Trophoblast cell (in vitro differentiated cells and primary cell): Measurements from ENCODE around the gene LIME1.

Source experiments
- DNase-seq, 2 donors: peaks; one replicate each; pipeline ENCODE4 v3.0.0-alpha.2; 2016
- H2AFZ ChIP-seq: 2 replicates; pipeline ENCODE4 v1.6.1; 2013; ENCODE audit warnings: low read length, moderate library complexity, mild to moderate bottlenecking; ENCODE audit not compliant: insufficient read depth, poor library complexity
- H2AK5ac ChIP-seq: 2 replicates; pipeline ENCODE4 v1.6.1; 2013; ENCODE audit warnings: mild to moderate bottlenecking, low read length
- H2BK120ac ChIP-seq: 2 replicates; pipeline ENCODE4 v1.6.1; 2013; ENCODE audit warnings: low read length, mild to moderate bottlenecking, moderate library complexity; ENCODE audit not compliant: insufficient read depth, poor library complexity
- H2BK12ac ChIP-seq: 2 replicates; pipeline ENCODE4 v1.6.1; 2013; ENCODE audit warnings: mild to moderate bottlenecking, low read length, moderate library complexity
- H2BK5ac ChIP-seq: 2 replicates; pipeline ENCODE4 v1.6.1; 2013; ENCODE audit warnings: low read length, low read depth, moderate library complexity, mild to moderate bottlenecking; ENCODE audit not compliant: poor library complexity
- H3K14ac ChIP-seq: 2 replicates; pipeline ENCODE4 v1.6.1; 2013; ENCODE audit warnings: mild to moderate bottlenecking, low read length
- H3K18ac ChIP-seq: 2 replicates; pipeline ENCODE4 v1.6.1; 2013; ENCODE audit warnings: mild to moderate bottlenecking, low read length
- H3K23ac ChIP-seq: 2 replicates; pipeline ENCODE4 v1.6.1; 2013; ENCODE audit warnings: low read length
- H3K27ac ChIP-seq: 2 replicates; pipeline ENCODE4 v1.5.1; 2013; ENCODE audit warnings: low read depth, mild to moderate bottlenecking, inconsistent platforms, low read length, moderate library complexity
- H3K27me3 ChIP-seq: 2 replicates; pipeline ENCODE4 v1.6.1; 2013; ENCODE audit warnings: inconsistent platforms, mild to moderate bottlenecking, low read length, moderate library complexity; ENCODE audit not compliant: insufficient read depth
- H3K36me3 ChIP-seq, 2 experiments: 1 replicate in 1 of 2; 2 replicates in 1 of 2; pipeline ENCODE4 v1.6.1; 2013; ENCODE audit warnings: low read length in 2 of 2, mild to moderate bottlenecking in 2 of 2, moderate library complexity in 1 of 2; ENCODE audit not compliant: insufficient read depth in 2 of 2, control insufficient read depth in 1 of 2
- H3K4ac ChIP-seq: 2 replicates; pipeline ENCODE4 v1.6.1; 2013; ENCODE audit warnings: low read depth, mild to moderate bottlenecking, low read length, moderate library complexity
- H3K4me1 ChIP-seq, 2 experiments: 1 replicate in 1 of 2; 2 replicates in 1 of 2; pipeline ENCODE4 v1.6.1; 2013; ENCODE audit warnings: low read length in 2 of 2, mild to moderate bottlenecking in 2 of 2, moderate library complexity in 1 of 2; ENCODE audit not compliant: insufficient read depth in 2 of 2, control insufficient read depth in 1 of 2
- H3K4me2 ChIP-seq: 2 replicates; pipeline ENCODE4 v1.6.1; 2013; ENCODE audit warnings: inconsistent platforms, mild to moderate bottlenecking, low read length, moderate library complexity
- H3K4me3 ChIP-seq: 2 replicates; pipeline ENCODE4 v1.5.1; 2013; ENCODE audit warnings: mild to moderate bottlenecking, low read depth, low read length, inconsistent platforms
- H3K79me1 ChIP-seq: one replicate; pipeline ENCODE4 v1.6.1; 2013; ENCODE audit warnings: low read length
- H3K79me2 ChIP-seq: 2 replicates; pipeline ENCODE4 v1.6.1; 2013; ENCODE audit warnings: low read length, mild to moderate bottlenecking; ENCODE audit not compliant: control insufficient read depth, insufficient read depth, poor library complexity
- H3K9ac ChIP-seq: 2 replicates; pipeline ENCODE4 v1.6.1; 2013; ENCODE audit warnings: mild to moderate bottlenecking, low read length
- H3K9me3 ChIP-seq: 2 replicates; pipeline ENCODE4 v1.6.1; 2013; ENCODE audit warnings: low read depth, mild to moderate bottlenecking, control low read depth, inconsistent platforms, low read length; ENCODE audit not compliant: insufficient read depth
- H4K12ac ChIP-seq: 2 replicates; pipeline ENCODE4 v1.6.1; 2013; ENCODE audit warnings: low read depth, mild to moderate bottlenecking, low read length, moderate library complexity
- H4K8ac ChIP-seq: 2 replicates; pipeline ENCODE4 v1.6.1; 2013; ENCODE audit warnings: low read depth, mild to moderate bottlenecking, low read length, moderate library complexity
- H4K91ac ChIP-seq: one replicate; pipeline ENCODE4 v1.6.1; 2013; ENCODE audit warnings: low read depth, mild to moderate bottlenecking, low read length, moderate library complexity
- WGBS: extraction: QIAGEN DNeasy Blood & Tissue Kit; methylation state at CpG from one replicate; pipeline ENCODE4 v1.1.7; 2013; ENCODE audit warnings: missing lambda C conversion rate; ENCODE audit not compliant: insufficient read length, insufficient coverage; ENCODE audit errors: extremely low coverage; 5-methylcytosine and 5-hydroxymethylcytosine counted together

Gene LIME1

DNA sequence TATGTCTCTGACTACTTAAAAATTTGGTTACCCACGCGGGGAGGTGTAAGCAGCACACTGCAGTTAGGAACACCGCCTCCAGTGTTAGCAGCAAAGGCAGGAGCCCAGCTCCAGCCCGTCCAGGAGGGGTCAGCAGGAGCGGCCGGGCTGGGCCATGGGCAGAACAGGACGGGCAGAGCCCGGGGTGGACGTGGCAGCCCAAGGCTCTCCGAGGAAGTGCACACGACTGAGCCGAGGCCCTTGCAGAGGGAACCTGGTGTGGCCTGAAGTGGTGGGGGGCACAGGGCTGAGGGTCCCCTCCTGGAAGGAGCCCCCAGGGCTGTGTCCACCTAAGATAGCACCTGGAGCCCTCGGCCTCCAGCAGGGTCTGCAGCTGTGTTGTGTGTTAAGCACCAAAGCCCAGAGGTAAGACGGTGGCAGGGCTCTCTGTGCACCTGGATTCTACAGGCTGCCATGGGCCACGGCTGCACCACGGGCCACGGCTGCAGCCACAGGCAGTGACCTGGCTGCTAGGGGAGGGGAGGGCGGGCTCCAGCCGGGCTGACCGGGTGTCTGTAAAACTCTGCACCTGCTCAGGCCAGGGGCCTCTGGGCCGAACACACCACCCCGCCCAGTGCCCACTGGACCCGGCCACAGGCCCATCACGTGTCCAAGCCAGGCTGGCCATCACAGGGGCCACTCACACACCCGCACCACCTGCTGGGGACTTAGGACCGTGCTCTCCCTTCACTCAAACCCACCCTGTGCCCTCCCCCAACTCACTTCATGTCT is 9.7 kb downstream of the LIME1 start:
- H2AK5ac ChIP-seq: no peak overlapping the region
- H3K23ac ChIP-seq: no peak overlapping the region
- no peak overlapping the region for H3K4ac ChIP-seq
- no peak overlapping the region for H3K4me3 ChIP-seq
- H3K9ac ChIP-seq: no peak overlapping the region
- no peak overlapping the region for H2AFZ ChIP-seq
- peaks cover 4% of the 10 kb centered on the region for H3K79me1 ChIP-seq
- peaks cover 5 to 7% of the 10 kb centered on the region in 2 experiments for H3K4me1 ChIP-seq
- H2BK5ac ChIP-seq: no peak overlapping the region
- H3K14ac ChIP-seq: no peak overlapping the region
- H2BK12ac ChIP-seq: no peak overlapping the region
- H2BK120ac ChIP-seq: no peak overlapping the region
- no peak for DNase-seq
- H3K27ac ChIP-seq: no peak overlapping the region
- no peak overlapping the region for H4K12ac ChIP-seq
- no peak overlapping the region for H4K91ac ChIP-seq
- peaks cover 34 to 43% of the 10 kb centered on the region in 2 experiments for H3K36me3 ChIP-seq
- no peaks in the 10 kb centered on the region for H3K9me3 ChIP-seq
- H4K8ac ChIP-seq: no peak overlapping the region
- WGBS: no CpG with 5 or more reads among the region's 26 CpGs
- H3K27me3 ChIP-seq: no peaks in the 10 kb centered on the region
- no peak overlapping the region for H3K4me2 ChIP-seq
- H3K18ac ChIP-seq: no peak overlapping the region
- H3K79me2 ChIP-seq: peaks cover 2% of the 10 kb centered on the region

DNA sequence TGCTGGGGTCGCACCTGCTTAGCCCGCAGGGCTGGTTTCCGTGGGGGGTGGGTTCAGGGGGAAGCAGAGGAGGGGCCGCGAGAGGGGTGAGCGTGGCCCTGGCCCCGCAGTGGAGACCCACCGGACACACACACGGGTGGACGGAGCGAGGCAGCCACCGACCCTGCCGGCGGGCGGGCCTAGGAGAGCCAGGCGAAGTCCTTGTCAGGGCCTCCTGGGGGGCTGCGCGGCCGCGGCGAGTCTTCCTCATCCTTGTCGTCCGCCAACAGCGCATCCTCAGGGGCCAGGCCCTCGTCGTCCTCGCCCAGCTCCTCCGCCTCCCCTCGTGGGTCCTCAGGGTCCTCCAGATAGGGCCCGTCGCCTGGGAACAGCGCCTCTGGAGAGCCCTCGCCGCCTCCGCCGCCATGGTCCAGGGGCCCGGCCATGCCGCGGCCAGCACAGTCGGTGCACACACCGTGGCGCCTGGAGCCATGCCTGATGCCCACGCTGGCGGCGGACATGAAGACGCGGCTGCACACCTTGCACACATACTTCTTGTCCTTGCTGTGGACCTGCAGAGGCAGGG is 10.4 kb downstream of the LIME1 start:
- Histone ChIP-seq H3K79me2 (no peaks in the 10 kb centered on the region), H3K4me2 (no peak overlapping the region), H3K79me1 (no peaks in the 10 kb centered on the region), H3K23ac (no peak overlapping the region), H4K12ac (no peak overlapping the region), H3K4me1 (peaks cover 0 to under 1% of the 10 kb centered on the region in 2 experiments), H2BK120ac (no peak overlapping the region), H3K9ac (no peak overlapping the region), H4K8ac (no peak overlapping the region), H2AK5ac (no peak overlapping the region), H3K4ac (no peak overlapping the region), H3K27ac (no peak overlapping the region), H3K36me3 (peaks cover 28 to 36% of the 10 kb centered on the region in 2 experiments), H2BK5ac (no peak overlapping the region), H2AFZ (no peak overlapping the region), H3K18ac (no peak overlapping the region), H4K91ac (no peak overlapping the region), H3K9me3 (no peaks in the 10 kb centered on the region), H2BK12ac (no peak overlapping the region), H3K4me3 (no peak overlapping the region), H3K27me3 (no peaks in the 10 kb centered on the region), H3K14ac (no peak overlapping the region)
- no CpG with 5 or more reads among the region's 47 CpGs for WGBS
- no peak for DNase-seq

DNA sequence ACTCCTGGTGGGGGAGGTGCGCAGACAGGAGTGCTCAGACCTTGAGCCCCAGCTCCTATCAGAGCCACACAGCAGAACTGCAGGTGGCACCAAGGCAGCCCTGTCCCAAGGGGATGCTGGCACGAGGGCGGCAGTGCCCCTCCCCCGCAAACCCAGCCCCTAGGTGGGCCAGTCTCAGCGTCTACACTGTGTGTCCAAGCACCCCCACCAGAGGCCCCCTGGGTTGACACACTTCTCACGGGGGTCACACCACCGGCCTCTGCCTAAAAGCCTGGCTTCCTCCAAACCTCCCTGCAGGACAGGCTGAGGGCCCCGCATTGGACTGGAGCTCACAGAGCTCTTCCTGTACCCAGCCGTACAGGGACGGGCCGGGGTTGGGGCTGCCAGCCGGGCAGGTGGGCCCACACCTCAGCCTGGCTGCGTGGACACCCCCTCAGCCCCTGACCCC is 11.2 kb downstream of the LIME1 start:
- H3K18ac ChIP-seq: no peak overlapping the region
- no peak overlapping the region for H3K4me3 ChIP-seq
- no peak for DNase-seq
- H3K14ac ChIP-seq: no peak overlapping the region
- H3K4ac ChIP-seq: no peak overlapping the region
- H3K79me1 ChIP-seq: no peaks in the 10 kb centered on the region
- H3K4me2 ChIP-seq: no peak overlapping the region
- H3K79me2 ChIP-seq: no peaks in the 10 kb centered on the region
- H4K91ac ChIP-seq: no peak overlapping the region
- H3K9me3 ChIP-seq: peaks cover 3% of the 10 kb centered on the region
- H3K36me3 ChIP-seq: peaks cover 24 to 32% of the 10 kb centered on the region in 2 experiments
- no CpG with 5 or more reads among the region's 13 CpGs for WGBS
- no peak overlapping the region for H3K27ac ChIP-seq
- no peak overlapping the region for H4K12ac ChIP-seq
- H3K9ac ChIP-seq: no peak overlapping the region
- no peak overlapping the region for H2AK5ac ChIP-seq
- H3K4me1 ChIP-seq: no peaks in the 10 kb centered on the region
- H3K23ac ChIP-seq: no peak overlapping the region
- H2BK120ac ChIP-seq: no peak overlapping the region
- H2BK5ac ChIP-seq: no peak overlapping the region
- no peak overlapping the region for H4K8ac ChIP-seq
- H2BK12ac ChIP-seq: no peak overlapping the region
- H3K27me3 ChIP-seq: no peaks in the 10 kb centered on the region
- no peak overlapping the region for H2AFZ ChIP-seq

DNA sequence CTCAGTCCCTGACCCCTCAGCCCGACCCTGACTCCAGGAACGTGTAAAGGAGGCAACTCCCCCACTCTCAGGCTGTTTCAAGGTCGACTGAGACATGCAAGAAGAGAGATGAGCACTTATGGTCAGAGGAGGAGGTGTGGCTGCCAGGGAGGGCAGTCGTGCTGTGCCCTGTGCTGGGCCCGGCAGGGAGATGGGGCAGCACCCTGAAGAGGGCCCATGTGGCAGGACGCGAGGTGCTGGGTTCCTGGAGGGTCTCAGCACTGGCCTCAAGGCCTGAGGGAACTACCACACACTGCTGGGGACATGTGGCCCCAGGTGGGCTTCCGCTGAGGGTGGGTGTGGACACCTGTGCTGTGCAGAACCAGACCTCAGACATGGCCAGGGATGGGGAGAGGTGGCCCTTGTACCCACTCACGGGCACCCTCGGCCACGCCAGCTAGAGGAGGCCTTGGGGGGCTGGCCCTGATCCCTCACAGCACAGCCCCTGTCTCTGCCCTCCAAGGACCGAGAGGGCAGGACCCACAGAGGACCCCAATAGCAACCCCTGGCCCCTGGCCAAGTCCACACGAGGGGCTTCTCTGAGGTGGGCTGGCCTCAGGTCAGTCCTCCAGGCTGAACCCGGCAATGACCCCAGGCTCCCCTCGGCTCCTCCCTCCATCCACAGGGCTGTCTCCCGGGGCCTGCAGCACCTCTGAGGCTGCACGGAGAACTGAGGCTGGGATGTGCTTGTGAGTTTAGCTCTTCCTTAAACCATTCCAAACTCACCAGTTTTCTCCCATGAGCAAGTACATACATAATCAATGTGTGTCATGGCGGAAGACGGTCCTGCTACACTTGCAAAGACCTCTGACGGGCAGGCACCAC is 11.8 kb downstream of the LIME1 start:
- H2BK12ac ChIP-seq: no peak overlapping the region
- H3K27me3 ChIP-seq: no peaks in the 10 kb centered on the region
- H4K12ac ChIP-seq: no peak overlapping the region
- H3K36me3 ChIP-seq: peaks cover 19 to 26% of the 10 kb centered on the region in 2 experiments
- H3K18ac ChIP-seq: no peak overlapping the region
- H3K9me3 ChIP-seq: peaks cover 5% of the 10 kb centered on the region
- no CpG with 5 or more reads among the region's 20 CpGs for WGBS
- H2BK5ac ChIP-seq: no peak overlapping the region
- H3K27ac ChIP-seq: no peak overlapping the region
- H3K14ac ChIP-seq: no peak overlapping the region
- no peak overlapping the region for H3K23ac ChIP-seq
- no peaks in the 10 kb centered on the region for H3K79me2 ChIP-seq
- no peaks in the 10 kb centered on the region for H3K4me1 ChIP-seq
- H2AK5ac ChIP-seq: no peak overlapping the region
- no peak overlapping the region for H4K91ac ChIP-seq
- H3K9ac ChIP-seq: no peak overlapping the region
- no peaks in the 10 kb centered on the region for H3K79me1 ChIP-seq
- no peak overlapping the region for H2BK120ac ChIP-seq
- H2AFZ ChIP-seq: no peak overlapping the region
- no peak overlapping the region for H4K8ac ChIP-seq
- H3K4ac ChIP-seq: no peak overlapping the region
- H3K4me3 ChIP-seq: no peak overlapping the region
- no peak overlapping the region for H3K4me2 ChIP-seq
- no peak for DNase-seq
